ENCODE results near the gene PIGV.

DNA sequence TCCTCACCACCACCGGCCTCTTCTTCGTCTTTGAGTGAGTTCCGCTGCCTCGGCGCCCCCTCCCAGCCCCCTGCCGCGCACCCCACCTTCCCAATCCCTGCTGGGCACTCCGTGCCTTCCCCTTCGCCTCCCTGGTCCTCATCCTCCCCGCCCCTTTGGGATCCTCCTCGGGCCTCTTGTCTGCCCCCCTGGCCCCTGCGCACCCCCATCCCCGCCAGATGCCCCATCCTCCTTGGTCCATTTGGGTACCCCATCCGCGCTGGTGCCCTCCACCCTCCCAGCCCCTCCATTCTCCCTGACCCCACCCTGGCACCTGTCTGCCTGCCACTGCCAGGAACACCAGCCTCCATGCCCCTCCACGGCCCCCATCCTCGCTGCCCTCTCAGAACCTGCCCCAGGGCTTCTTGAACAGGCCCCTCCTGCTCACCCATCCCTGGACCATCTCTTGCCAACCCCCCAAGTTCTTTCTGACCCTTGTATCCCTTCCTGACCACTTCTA is 39.4 kb downstream of the PIGV start:
- TF ChIP-seq, protein P1, sequence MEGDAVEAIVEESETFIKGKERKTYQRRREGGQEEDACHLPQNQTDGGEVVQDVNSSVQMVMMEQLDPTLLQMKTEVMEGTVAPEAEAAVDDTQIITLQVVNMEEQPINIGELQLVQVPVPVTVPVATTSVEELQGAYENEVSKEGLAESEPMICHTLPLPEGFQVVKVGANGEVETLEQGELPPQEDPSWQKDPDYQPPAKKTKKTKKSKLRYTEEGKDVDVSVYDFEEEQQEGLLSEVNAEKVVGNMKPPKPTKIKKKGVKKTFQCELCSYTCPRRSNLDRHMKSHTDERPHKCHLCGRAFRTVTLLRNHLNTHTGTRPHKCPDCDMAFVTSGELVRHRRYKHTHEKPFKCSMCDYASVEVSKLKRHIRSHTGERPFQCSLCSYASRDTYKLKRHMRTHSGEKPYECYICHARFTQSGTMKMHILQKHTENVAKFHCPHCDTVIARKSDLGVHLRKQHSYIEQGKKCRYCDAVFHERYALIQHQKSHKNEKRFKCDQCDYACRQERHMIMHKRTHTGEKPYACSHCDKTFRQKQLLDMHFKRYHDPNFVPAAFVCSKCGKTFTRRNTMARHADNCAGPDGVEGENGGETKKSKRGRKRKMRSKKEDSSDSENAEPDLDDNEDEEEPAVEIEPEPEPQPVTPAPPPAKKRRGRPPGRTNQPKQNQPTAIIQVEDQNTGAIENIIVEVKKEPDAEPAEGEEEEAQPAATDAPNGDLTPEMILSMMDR (conservative IDR thresholded peaks at IDR 0.05) = no peak
- 0 out of 2 replicates have a peak, but pooled peaks have one; percentile 5 for TF ChIP-seq ZFX (IDR thresholded peaks at IDR 0.05)

Data from C4-2B (cell line).